HepG2 (cell line): ENCODE data around the gene KANSL3. TPM values are rescaled to one million over a fixed set of nuclear protein-coding genes. Genes with fewer than 3 reads are reported as not detected.

ENCODE experiments used
- FOXP1 ChIP-seq, 2 experiments: fragments of 450-650 bp in 1 of 2; IDR thresholded peaks; 2 replicates each; pipeline ENCODE4 v1.6.1; 2017 to 2018; ENCODE audit warnings: antibody characterized with exemption in 1 of 2
- HES4 ChIP-seq: sonication (generic); formaldehyde crosslinking; IDR thresholded peaks from 2 replicates; pipeline ENCODE4 v1.9.0; 2021; ENCODE audit warnings: mild to moderate bottlenecking, missing genetic modification reagents, borderline replicate concordance
- KDM2A ChIP-seq: sonication (generic); formaldehyde crosslinking; IDR thresholded peaks from 2 replicates; pipeline ENCODE4 v1.4.0; 2020; ENCODE audit warnings: low read depth, missing genetic modification reagents, borderline replicate concordance
- MTF1 ChIP-seq: sonication (generic); formaldehyde crosslinking; IDR thresholded peaks from 2 replicates; pipeline ENCODE4 v1.5.0; 2020; ENCODE audit warnings: missing genetic modification reagents
- TFDP1 ChIP-seq: IDR thresholded peaks from 2 replicates; pipeline ENCODE4 v1.6.1; 2016; ENCODE audit warnings: missing compliant biosample characterization, missing genetic modification reagents, borderline replicate concordance
- XRCC5 ChIP-seq: fragments of 200-400 bp; formaldehyde crosslinking; optimal IDR thresholded peaks from 2 replicates; pipeline ENCODE3; 2017; ENCODE audit warnings: mild to moderate bottlenecking, low read length
- ZBTB43 ChIP-seq: sonication (generic); formaldehyde crosslinking; conservative IDR thresholded peaks from 2 replicates; pipeline ENCODE4 v1.4.0; 2020; ENCODE audit warnings: missing genetic modification reagents
- ZNF367 ChIP-seq: sonication (generic); formaldehyde crosslinking; IDR thresholded peaks from 2 replicates; pipeline ENCODE4 v1.4.0; 2020; ENCODE audit warnings: missing genetic modification reagents, borderline replicate concordance
- ZNF577 ChIP-seq: sonication (generic); formaldehyde crosslinking; IDR thresholded peaks from 2 replicates; pipeline ENCODE4 v1.4.0; 2020; ENCODE audit warnings: mild to moderate bottlenecking, low read depth, missing genetic modification reagents, borderline replicate concordance
- polyA plus RNA-seq, 8 experiments: library from polyadenylated mRNA; depleted of rRNA in 3 of 8; stranded (reverse) in 7 of 8; unstranded in 1 of 8; fragments of >200 nt; fragmentation: Illumina TruSeq in 4 of 8; extraction: Trizol in 4 of 8; gene quantifications; 2 replicates each; pipeline versions ENCODE4 v1.2.1 to v1.2.3, GENCODE V29; 2011 to 2016; ENCODE audit warnings: low read depth in 4 of 8, missing spikeins in 1 of 8, mixed read lengths in 1 of 8; ENCODE audit not compliant: insufficient read depth in 1 of 8
- total RNA-seq, 5 experiments: library from RNA; depleted of rRNA; stranded (reverse); fragments of >200 nt; fragmentation: Illumina TruSeq; extraction: Trizol; gene quantifications; 2 replicates each; pipeline ENCODE4 v1.2.3, GENCODE V29; 2016; ENCODE audit warnings: low read depth in 1 of 5
- TF ChIP-seq, protein P1 (sequence below): sonication (generic); formaldehyde crosslinking; IDR thresholded peaks from 2 replicates; pipeline ENCODE4 v1.5.0; 2020; ENCODE audit warnings: mild to moderate bottlenecking, missing genetic modification reagents, borderline replicate concordance
- TF ChIP-seq, protein P2 (sequence below): sonication (generic); formaldehyde crosslinking; IDR thresholded peaks from 2 replicates; pipeline ENCODE4 v1.5.0; 2020; ENCODE audit warnings: missing genetic modification reagents
- TF ChIP-seq, protein P3 (sequence below): sonication (generic); formaldehyde crosslinking; IDR thresholded peaks from 2 replicates; pipeline ENCODE4 v1.5.0; 2020; ENCODE audit warnings: mild to moderate bottlenecking, missing genetic modification reagents, borderline replicate concordance

Gene KANSL3
- total and polyA plus RNA-seq, 2 of the 13 experiments (the other 11 are each of a cell fraction or from before 2014, with no cell fraction given) = 20.8 to 37.3 TPM

DNA sequence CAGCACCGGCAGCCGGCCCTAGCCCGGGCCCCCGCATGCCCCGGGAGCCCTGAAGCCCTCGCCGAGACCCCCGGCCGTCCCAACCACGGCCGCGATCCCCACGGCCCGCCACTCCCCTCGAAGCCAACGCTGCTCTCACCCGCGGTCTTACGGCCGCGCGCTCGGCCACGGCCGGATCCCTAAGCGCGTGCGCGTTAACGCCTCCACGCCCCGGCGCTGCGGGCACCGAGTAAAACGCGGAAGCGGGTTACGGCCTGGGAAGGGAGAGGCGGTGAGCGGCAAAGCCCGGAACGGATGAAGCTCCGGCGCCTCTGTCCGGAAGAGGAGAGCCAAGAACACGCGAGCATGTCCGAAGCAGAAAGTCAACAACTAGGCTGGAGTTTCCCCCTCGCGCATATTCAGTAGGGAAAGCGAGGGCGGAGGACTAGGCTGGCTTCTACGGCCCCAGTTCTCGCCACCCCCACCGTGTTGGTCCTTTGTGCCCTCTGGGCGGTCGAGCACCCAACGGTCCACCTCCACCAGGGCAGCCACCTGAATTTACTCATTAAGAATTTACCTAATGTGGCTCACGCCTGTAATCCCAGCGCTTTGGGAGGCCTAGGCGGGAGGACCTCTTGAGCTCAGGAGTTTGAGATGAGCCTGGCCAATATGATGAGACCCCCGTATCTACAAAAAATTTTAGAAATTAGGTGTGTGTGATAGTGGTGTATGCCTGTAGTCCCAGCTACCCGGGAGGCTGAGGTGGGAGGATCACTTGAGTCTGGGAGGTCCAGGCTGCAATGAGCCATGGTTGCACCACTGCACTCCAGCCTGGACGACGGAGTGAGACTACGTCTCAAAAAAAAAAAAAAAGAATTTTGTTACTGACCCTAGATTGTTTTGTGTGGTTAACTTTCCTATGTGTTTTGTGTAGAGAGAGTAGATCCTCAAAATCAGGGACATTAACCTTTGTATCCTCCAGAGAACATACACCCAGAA is at the start of gene KANSL3 (continued):
- TF ChIP-seq, protein P1, sequence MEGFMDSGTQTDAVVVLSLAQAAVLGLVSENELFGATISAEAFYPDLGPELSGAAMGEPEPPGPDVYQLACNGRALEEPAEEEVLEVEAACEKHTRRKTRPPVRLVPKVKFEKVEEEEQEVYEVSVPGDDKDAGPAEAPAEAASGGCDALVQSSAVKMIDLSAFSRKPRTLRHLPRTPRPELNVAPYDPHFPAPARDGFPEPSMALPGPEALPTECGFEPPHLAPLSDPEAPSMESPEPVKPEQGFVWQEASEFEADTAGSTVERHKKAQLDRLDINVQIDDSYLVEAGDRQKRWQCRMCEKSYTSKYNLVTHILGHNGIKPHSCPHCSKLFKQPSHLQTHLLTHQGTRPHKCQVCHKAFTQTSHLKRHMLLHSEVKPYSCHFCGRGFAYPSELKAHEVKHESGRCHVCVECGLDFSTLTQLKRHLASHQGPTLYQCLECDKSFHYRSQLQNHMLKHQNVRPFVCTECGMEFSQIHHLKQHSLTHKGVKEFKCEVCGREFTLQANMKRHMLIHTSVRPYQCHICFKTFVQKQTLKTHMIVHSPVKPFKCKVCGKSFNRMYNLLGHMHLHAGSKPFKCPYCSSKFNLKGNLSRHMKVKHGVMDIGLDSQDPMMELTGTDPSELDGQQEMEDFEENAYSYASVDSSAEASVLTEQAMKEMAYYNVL = peak; percentile 90
- TF ChIP-seq ZNF577 = no peak
- peak; percentile 78 for TF ChIP-seq ZBTB43 (CRISPR knock-in tag)
- TF ChIP-seq, protein P2, sequence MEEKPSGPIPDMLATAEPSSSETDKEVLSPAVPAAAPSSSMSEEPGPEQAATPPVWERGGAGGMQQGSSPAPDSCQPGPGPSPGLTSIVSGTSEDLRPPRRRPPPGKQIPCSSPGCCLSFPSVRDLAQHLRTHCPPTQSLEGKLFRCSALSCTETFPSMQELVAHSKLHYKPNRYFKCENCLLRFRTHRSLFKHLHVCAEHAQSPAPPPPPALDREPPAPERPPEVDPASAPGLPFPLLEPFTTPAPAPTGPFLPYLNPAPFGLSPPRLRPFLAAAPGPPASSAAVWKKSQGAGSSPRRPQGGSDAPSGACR (CRISPR knock-in tag) = peak; percentile 92
- TF ChIP-seq ZNF367 (CRISPR knock-in tag) = 0 out of 2 replicates have a peak, but pooled peaks have one; percentile 76
- peak; percentile 99 for TF ChIP-seq KDM2A (CRISPR knock-in tag)
- TF ChIP-seq, protein P3, sequence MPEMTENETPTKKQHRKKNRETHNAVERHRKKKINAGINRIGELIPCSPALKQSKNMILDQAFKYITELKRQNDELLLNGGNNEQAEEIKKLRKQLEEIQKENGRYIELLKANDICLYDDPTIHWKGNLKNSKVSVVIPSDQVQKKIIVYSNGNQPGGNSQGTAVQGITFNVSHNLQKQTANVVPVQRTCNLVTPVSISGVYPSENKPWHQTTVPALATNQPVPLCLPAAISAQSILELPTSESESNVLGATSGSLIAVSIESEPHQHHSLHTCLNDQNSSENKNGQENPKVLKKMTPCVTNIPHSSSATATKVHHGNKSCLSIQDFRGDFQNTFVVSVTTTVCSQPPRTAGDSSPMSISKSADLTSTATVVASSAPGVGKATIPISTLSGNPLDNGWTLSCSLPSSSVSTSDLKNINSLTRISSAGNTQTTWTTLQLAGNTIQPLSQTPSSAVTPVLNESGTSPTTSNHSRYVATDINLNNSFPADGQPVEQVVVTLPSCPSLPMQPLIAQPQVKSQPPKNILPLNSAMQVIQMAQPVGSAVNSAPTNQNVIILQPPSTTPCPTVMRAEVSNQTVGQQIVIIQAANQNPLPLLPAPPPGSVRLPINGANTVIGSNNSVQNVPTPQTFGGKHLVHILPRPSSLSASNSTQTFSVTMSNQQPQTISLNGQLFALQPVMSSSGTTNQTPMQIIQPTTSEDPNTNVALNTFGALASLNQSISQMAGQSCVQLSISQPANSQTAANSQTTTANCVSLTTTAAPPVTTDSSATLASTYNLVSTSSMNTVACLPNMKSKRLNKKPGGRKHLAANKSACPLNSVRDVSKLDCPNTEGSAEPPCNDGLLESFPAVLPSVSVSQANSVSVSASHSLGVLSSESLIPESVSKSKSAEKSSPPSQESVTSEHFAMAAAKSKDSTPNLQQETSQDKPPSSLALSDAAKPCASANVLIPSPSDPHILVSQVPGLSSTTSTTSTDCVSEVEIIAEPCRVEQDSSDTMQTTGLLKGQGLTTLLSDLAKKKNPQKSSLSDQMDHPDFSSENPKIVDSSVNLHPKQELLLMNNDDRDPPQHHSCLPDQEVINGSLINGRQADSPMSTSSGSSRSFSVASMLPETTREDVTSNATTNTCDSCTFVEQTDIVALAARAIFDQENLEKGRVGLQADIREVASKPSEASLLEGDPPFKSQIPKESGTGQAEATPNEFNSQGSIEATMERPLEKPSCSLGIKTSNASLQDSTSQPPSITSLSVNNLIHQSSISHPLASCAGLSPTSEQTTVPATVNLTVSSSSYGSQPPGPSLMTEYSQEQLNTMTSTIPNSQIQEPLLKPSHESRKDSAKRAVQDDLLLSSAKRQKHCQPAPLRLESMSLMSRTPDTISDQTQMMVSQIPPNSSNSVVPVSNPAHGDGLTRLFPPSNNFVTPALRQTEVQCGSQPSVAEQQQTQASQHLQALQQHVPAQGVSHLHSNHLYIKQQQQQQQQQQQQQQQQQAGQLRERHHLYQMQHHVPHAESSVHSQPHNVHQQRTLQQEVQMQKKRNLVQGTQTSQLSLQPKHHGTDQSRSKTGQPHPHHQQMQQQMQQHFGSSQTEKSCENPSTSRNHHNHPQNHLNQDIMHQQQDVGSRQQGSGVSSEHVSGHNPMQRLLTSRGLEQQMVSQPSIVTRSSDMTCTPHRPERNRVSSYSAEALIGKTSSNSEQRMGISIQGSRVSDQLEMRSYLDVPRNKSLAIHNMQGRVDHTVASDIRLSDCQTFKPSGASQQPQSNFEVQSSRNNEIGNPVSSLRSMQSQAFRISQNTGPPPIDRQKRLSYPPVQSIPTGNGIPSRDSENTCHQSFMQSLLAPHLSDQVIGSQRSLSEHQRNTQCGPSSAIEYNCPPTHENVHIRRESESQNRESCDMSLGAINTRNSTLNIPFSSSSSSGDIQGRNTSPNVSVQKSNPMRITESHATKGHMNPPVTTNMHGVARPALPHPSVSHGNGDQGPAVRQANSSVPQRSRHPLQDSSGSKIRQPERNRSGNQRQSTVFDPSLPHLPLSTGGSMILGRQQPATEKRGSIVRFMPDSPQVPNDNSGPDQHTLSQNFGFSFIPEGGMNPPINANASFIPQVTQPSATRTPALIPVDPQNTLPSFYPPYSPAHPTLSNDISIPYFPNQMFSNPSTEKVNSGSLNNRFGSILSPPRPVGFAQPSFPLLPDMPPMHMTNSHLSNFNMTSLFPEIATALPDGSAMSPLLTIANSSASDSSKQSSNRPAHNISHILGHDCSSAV (CRISPR knock-in tag) = 0 out of 2 replicates have a peak, but pooled peaks have one; percentile 53
- TF ChIP-seq MTF1 (CRISPR knock-in tag) = 0 out of 2 replicates have a peak, but pooled peaks have one; percentile 72
- TF ChIP-seq FOXP1 (IDR thresholded peaks at IDR 0.05) = peak; percentile 19; the same call in 1 of the 2 replicates
- peak; percentile 74 for TF ChIP-seq FOXP1 (CRISPR knock-in tag; IDR thresholded peaks at IDR 0.05)
- peak; percentile 97 for TF ChIP-seq HES4 (CRISPR knock-in tag)
- peak; percentile 100 for TF ChIP-seq XRCC5
- peak; percentile 88; the same call in 1 of the 2 replicates for TF ChIP-seq TFDP1 (CRISPR knock-in tag)
